PC-3 (cell line): ENCODE data around the gene TRMO. TPM values are rescaled to one million over a fixed set of nuclear protein-coding genes. Genes with fewer than 3 reads are reported as not detected.

Source experiments
- ATAC-seq: fragments of 200-7000 bp; cut with Tn5 transposase; 2 replicates; pipeline ENCODE4 v1.9.1; 2020; ENCODE audit warnings: mild to moderate bottlenecking, moderate library complexity
- BruUV-seq: library from RNA; stranded (reverse); fragments of 400-500 nt; replicated peaks from 2 replicates; lab custom pipeline; 2021; lab: Mats Ljungman, UMichigan
- CTCF ChIA-PET: fragments of 300-600 bp; sonication (Branson Sonifier 250); formaldehyde crosslinking; loops from one replicate; lab custom pipeline; 2022; ENCODE audit warnings: antibody characterized with exemption; lab: Charles Lee
- POLR2A ChIA-PET: fragments of 300-600 bp; sonication (Branson Sonifier 250); formaldehyde crosslinking; loops from one replicate; lab custom pipeline; 2022; ENCODE audit warnings: antibody characterized with exemption; ENCODE audit not compliant: unreplicated experiment; lab: Charles Lee
- DNase-seq: peaks from one replicate; pipeline ENCODE4 v3.0.0-alpha.2; 2015
- H2AFZ ChIP-seq: fragments of 300-600 bp; sonication (generic); 2 replicates; pipeline ENCODE4 v1.6.0; 2016; ENCODE audit warnings: antibody characterized with exemption, low read length
- H3F3A ChIP-seq: fragments of 300-600 bp; sonication (generic); one replicate; pipeline ENCODE4 v1.6.0; 2017; ENCODE audit warnings: antibody characterized with exemption, low read length, control low read depth, mild to moderate bottlenecking; ENCODE audit not compliant: unreplicated experiment
- H3K27ac ChIP-seq: fragments of 300-600 bp; sonication (generic); 2 replicates; pipeline ENCODE4 v1.5.1; 2016; ENCODE audit warnings: mild to moderate bottlenecking, low read length
- H3K27me3 ChIP-seq: fragments of 300-600 bp; sonication (generic); 2 replicates; pipeline ENCODE4 v1.6.1; 2016; ENCODE audit warnings: low read length, mixed read lengths
- H3K36me3 ChIP-seq: fragments of 300-600 bp; sonication (generic); 2 replicates; pipeline ENCODE4 v1.6.1; 2016; ENCODE audit warnings: low read depth, mixed run types, low read length, mixed read lengths
- H3K4me1 ChIP-seq: fragments of 300-600 bp; sonication (generic); 2 replicates; pipeline ENCODE4 v1.5.1; 2016; ENCODE audit warnings: low read length; ENCODE audit not compliant: insufficient read depth
- H3K4me2 ChIP-seq: fragments of 300-600 bp; sonication (generic); 2 replicates; pipeline ENCODE4 v1.6.0; 2016; ENCODE audit warnings: low read length
- H3K4me3 ChIP-seq: fragments of 300-600 bp; sonication (generic); 2 replicates; pipeline ENCODE4 v1.5.1; 2016; ENCODE audit warnings: mild to moderate bottlenecking, low read length, mixed read lengths
- H3K79me2 ChIP-seq: fragments of 300-600 bp; sonication (generic); 2 replicates; pipeline ENCODE4 v1.6.1; 2017; ENCODE audit warnings: low read length, mixed read lengths
- H3K9ac ChIP-seq: fragments of 300-600 bp; sonication (generic); 2 replicates; pipeline ENCODE4 v1.6.0; 2016; ENCODE audit warnings: mild to moderate bottlenecking, low read length
- H3K9me2 ChIP-seq: fragments of 300-600 bp; sonication (generic); replicated peaks from 2 replicates; pipeline ENCODE4 v1.6.1; 2016; ENCODE audit warnings: mixed run types, low read length, mixed read lengths
- H3K9me3 ChIP-seq: fragments of 300-600 bp; sonication (generic); 2 replicates; pipeline ENCODE4 v1.6.1; 2016; ENCODE audit warnings: low read length, mixed read lengths
- H4K20me1 ChIP-seq: fragments of 300-600 bp; sonication (generic); 2 replicates; pipeline ENCODE4 v1.6.1; 2016; ENCODE audit warnings: low read length, mixed read lengths
- CTCF ChIP-seq: fragments of 300-600 bp; sonication (generic); conservative IDR thresholded peaks from 2 replicates; pipeline ENCODE4 v1.5.1; 2017; ENCODE audit warnings: antibody characterized with exemption, low read depth, mild to moderate bottlenecking, low read length
- EZH2 ChIP-seq: fragments of 300-600 bp; sonication (generic); IDR thresholded peaks from one replicate; pipeline ENCODE4 v1.6.1; 2017; ENCODE audit warnings: antibody characterized with exemption, mild to moderate bottlenecking, low read length; ENCODE audit not compliant: unreplicated experiment
- EZH2phosphoT487 ChIP-seq: fragments of 300-600 bp; sonication (generic); IDR thresholded peaks from 2 replicates; pipeline ENCODE4 v1.6.1; 2018; ENCODE audit warnings: mild to moderate bottlenecking, antibody characterized with exemption, low read length, borderline replicate concordance
- intact Hi-C: fragments of 100-400 bp; cut with micrococcal nuclease; formaldehyde crosslinking; loops from 2 replicates; pipeline ENCODE4 v1.9.0; 2023
- total RNA-seq: library from RNA; depleted of rRNA; stranded (reverse); fragments of >200 nt; gene quantifications from 2 replicates; pipeline ENCODE4 v1.2.3, GENCODE V29; 2014; rRNA removed

Gene TRMO
- total RNA-seq, 1 experiment from 2014 or later: 14.3 TPM

GRCh38 chr9:97855486-97855875 lies 66.8 kb downstream of the TRMO start:
- POLR2A ChIA-PET: no interaction called here
- H3K9ac ChIP-seq: no peak overlapping the region
- H2AFZ ChIP-seq: no peak overlapping the region
- no peak overlapping the region for H3K4me2 ChIP-seq
- H3K36me3 ChIP-seq: no peaks in the 10 kb centered on the region
- TF ChIP-seq CTCF (no peak), EZH2 (no peak)
- intact Hi-C loops: no loop called here
- no peak overlapping the region for H3K27ac ChIP-seq
- CTCF ChIA-PET: no interaction called here
- no peaks in the 10 kb centered on the region for H3F3A ChIP-seq
- DNase-seq (no peak), ATAC-seq (no peak)
- no peaks in the 10 kb centered on the region for H3K9me2 ChIP-seq
- no peaks in the 10 kb centered on the region for H3K27me3 ChIP-seq
- H3K9me3 ChIP-seq: no peaks in the 10 kb centered on the region
- no peaks in the 10 kb centered on the region for H3K4me1 ChIP-seq
- no peaks in the 10 kb centered on the region for H4K20me1 ChIP-seq
- no TSS peak for BruUV-seq
- no peaks in the 10 kb centered on the region for H3K79me2 ChIP-seq
- H3K4me3 ChIP-seq: no peak overlapping the region

GRCh38 chr9:97854696-97855485 lies 67.4 kb downstream of the TRMO start:
- Histone ChIP-seq H3K9me2 (no peaks in the 10 kb centered on the region), H3K36me3 (no peaks in the 10 kb centered on the region), H3K4me3 (no peak overlapping the region), H3K9me3 (no peaks in the 10 kb centered on the region), H3K4me1 (no peaks in the 10 kb centered on the region), H3K27me3 (no peaks in the 10 kb centered on the region), H3K9ac (no peak overlapping the region), H3K27ac (no peak overlapping the region), H2AFZ (no peak overlapping the region), H4K20me1 (no peaks in the 10 kb centered on the region), H3F3A (no peaks in the 10 kb centered on the region), H3K4me2 (no peak overlapping the region), H3K79me2 (no peaks in the 10 kb centered on the region)
- DNase-seq: no peak
- ATAC-seq: no peak
- CTCF ChIA-PET: no interaction called here
- BruUV-seq: no TSS peak
- POLR2A ChIA-PET: no interaction called here
- TF ChIP-seq EZH2phosphoT487: no peak
- intact Hi-C loops: no loop called here

Other genes starting within 250 kb of the TRMO start
- gene XPA, start 225.2 kb downstream of the TRMO start, total RNA-seq: 7.4 and 9.4 TPM in 2 replicates
- not detected in 2 replicates for gene FOXE1, start 69.3 kb downstream of the TRMO start, total RNA-seq
- not detected in 2 replicates for gene HEMGN, start 15.7 kb upstream of the TRMO start, total RNA-seq
- gene ANP32B, start 60.8 kb upstream of the TRMO start, total RNA-seq: 14.8 and 32.6 TPM in 2 replicates
- gene NANS, start 134.2 kb upstream of the TRMO start, total RNA-seq: 93.0 and 94.8 TPM in 2 replicates
- gene TRIM14, start 196.7 kb upstream of the TRMO start, total RNA-seq: 11.2 and 17.3 TPM in 2 replicates